GM18526 (cell line): ENCODE data around the gene PIGT.

Experiments
- POLR2A ChIP-seq: IDR thresholded peaks from 3 replicates; pipeline ENCODE4 v1.6.1; 2011; ENCODE audit not compliant: insufficient read length; ENCODE audit errors: extremely low read depth

The PIGT gene

DNA sequence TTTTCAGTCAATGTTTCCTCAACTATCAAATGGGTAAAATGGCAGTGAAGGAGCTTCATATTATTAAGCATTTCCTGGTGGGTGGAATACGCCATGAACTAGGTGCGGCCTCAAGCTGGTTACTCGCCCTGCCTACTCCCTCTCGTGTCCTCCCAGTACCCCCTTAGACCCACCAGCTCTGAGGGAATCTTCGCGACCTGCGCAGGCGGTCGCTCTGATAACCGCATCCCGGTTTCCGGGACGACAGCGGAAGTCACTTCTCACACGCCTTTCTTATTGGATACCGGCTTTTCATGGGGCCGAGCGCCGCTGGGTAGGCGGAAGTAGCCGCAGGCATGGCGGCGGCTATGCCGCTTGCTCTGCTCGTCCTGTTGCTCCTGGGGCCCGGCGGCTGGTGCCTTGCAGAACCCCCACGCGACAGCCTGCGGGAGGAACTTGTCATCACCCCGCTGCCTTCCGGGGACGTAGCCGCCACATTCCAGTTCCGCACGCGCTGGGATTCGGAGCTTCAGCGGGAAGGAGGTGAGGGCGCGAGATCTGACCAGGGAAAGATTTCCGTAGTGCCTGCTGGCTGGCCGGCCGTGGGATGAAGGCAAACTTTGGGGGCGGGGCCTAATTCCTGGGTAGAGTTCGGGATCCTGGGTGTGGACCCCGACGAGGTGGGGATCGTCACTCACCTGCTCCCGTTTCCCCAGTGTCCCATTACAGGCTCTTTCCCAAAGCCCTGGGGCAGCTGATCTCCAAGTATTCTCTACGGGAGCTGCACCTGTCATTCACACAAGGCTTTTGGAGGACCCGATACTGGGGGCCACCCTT lies at the start of gene PIGT:
Gene PIGT, plus strand, starts transcription at position 320 of the 816 bp plus-strand sequence. Its CDS starts 16 bp downstream, at position 336.
- peak; percentile 96 for TF ChIP-seq POLR2A

DNA sequence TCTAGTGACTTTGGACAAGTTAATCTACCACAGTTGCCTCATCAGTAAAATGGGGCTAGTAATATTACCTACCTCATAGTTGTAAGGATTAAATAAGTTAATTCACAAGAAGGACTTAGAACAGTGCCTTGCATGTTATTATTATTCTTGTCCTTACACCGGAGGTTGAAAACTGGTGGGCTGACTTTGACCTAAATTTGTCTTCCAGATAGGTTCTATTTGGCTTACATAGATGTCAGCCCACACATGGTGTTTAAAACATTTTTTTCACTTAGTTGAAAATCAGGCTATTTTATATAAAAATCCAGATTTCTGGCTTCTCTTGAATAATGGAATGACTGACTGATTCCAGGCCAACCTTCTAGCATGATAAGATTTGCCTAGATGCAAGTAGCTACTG lies 49.7 kb upstream of the PIGT start:
- no peak for TF ChIP-seq POLR2A

DNA sequence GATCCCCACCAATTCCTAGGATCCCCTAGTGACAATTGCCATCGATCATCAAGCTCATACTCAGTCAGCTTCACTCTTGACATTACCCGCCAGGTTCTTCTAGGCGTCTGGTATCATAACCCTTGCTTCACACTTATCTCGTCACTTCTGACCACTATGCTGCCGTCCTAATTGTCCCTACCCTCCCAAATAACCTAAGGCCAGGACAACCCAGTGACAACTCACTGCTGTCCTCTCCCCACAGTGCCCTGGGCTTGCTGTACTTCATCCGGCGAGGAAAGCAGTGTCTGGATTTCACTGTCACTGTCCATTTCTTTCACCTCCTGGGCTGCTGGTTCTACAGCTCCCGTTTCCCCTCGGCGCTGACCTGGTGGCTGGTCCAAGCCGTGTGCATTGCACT lies 49.3 kb upstream of the PIGT start:
- no peak for TF ChIP-seq POLR2A

DNA sequence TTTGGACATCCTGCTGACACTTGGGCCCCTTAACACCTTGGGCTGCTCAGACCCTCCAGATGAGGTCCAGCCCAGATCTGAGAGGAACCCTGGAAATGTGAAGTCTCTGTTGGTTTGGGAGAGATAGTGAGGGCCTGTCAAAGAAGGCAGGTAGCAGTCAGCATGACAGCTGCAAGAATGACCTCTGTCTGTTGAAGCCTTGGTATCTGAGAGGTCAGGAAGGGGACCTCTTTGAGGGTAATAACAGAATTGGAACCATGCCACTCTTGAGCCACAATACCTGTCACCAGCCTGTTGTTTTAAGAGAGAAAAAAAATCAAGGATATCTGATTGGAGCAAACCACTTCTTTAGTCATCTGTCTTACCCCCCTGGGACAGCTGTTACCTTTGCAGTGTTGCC lies 48.8 kb upstream of the PIGT start:
- no peak for TF ChIP-seq POLR2A

DNA sequence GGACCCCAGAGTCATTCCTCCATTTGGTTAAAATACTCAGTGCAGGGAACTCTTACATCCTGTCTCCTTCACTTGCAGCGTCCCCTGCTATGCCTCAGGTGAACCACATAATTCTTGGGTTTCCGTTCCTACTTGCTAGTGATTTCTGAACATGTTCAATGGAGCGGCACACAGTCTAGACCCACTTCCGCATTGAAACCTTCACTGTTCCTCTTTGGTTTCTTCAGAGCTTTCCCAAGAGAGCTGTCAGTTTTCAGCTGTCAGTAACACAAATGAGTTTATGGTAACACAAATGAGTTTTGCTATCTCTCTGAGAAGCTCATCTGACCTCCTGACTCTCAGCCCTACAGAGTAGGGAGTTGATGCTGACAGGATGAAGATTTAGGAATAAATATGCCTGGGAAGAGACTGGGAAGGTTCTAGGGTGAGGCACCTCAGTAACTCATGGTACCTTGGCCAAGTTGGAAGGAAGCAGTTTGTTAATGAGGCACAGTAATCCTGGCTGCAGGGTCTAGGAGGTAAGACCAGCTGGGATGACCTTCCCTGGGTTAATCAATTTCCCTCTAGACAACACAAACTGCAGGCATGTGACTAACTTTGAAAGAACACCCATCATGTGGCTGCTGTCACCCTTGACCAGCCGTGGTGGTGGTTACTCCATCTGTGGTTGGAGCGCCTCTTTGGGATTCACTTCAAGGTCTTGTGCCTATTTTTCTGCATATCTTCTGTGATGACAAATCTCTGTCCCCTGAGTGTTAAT lies 47.5 kb upstream of the PIGT start:
- no peak for TF ChIP-seq POLR2A

DNA sequence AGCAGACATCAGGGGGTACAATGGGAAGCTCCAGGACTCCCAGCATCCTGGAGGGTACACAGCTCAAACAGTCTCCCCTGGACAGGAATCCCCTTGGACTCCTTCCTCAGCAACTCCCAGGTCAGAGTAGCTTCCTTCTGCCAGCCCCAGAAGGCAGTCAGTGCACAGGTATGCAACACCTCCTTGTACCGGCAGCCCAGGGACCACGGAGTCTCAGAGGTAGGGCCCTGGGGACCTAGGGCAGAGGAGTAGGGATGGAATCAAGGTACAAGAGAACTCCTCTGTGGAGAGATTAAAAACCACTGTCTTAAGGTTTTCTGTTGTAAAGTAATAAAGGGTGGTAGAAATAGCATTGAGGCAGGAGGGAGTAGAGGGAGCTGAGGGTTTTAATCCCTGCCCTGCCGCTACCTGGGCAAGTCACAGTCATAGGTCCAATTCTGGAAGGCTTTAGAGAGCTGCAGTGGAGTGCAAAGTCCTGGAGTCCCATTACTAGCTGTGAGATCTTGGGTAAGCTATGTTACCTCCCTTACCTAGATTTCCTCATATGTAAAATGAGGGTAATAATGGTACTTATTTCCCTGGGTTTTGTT lies 45.3 kb upstream of the PIGT start:
- TF ChIP-seq POLR2A: no peak

DNA sequence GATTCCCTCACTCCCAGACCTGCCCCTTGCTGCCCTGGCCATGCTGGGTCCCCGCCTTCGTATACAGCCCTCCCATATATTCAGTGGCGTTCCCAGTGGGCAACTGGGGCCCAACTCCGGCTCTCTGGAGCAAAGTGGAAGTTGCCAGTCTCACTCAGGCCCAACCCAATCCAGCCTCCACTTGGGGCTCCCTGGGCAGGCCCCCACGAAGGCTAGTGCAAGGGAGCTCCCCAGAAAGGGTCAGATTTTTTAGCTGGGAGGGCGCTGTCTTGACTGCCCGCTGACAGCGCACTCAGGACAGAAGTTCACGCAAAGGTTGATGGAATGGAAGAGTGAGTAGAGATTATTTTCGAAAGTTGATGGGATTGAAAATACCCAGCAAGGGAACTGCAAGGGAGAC lies 43.7 kb upstream of the PIGT start:
- no peak for TF ChIP-seq POLR2A

DNA sequence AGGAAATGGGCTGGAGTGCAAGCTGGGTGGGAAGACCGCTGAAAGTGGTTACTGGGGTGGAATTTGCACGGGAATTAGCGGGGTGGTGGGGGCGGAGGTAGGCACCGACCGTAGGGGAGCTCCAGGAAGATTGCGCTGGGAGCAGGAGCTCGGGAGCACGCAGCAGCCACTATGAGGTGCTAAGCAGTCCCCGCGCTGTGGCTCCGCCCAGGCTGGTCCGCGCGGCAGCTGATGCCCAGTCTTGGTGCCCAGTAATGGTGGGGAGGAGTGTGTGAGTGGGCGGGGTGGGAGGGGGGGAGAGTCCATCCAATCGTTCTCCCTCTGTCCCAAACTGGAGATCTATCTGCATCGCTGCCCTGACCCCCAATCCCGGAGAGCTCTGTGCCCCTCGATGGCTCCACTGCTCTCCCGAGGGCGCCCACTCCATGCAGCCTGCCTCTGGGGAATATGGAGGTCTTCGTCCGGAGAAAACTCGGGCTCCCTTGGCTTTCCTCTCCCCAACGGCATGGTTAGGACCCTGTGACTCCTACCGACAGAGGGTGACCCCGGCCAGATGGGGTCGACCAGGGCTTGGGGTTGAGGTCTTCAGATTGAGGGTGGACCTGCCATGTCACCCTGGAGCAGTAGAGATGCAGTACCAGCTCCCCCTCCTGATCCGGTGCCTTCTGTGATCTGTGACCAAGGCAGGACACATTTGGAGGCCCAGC lies 43.1 kb upstream of the PIGT start:
- TF ChIP-seq POLR2A: no peak

DNA sequence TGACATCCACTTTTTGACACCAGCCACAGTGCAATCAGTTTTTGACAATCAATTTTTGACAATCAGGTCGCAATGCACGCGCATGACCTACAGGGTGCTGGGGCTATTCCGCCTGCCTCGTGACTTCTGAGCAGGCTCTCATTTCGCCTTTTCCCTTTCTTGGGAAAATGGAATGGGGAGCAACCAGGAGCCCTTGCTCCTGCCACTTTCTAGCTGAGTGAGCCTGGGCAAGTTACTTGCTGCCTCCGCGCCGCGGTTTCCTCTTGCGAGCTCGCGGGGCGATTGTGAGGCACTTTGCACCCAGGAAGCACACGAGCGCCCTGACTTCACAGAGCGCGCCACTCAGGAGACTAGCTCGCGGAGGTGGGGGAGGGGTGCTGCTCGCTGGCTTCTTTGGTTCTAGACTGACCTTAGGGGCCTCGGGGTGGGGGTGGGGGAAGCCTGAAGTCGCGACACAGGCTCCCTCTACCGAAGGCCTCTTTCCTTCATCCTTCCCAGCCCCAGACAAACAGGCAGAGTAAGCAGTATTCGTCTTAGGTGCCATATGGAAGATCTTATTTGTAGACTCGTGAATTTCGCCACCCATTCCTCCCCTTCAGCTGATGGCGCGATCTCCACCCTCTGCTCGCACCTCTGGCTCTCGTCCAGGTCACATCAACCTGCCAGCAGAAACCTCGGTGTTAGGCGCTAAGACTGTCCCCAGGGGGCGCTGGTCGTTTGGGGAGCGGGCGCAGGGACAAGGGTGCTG lies 42.4 kb upstream of the PIGT start:
- no peak for TF ChIP-seq POLR2A

GRCh38 chr20:45374101-45374467 lies 41.9 kb upstream of the PIGT start:
- TF ChIP-seq POLR2A: no peak

GRCh38 chr20:45374966-45375365 lies 41.0 kb upstream of the PIGT start:
- TF ChIP-seq POLR2A: no peak

- TF ChIP-seq POLR2A: no peak
These were observed 38.7 kb upstream of the PIGT start for GRCh38 chr20:45377269-45377668.

- TF ChIP-seq POLR2A: no peak
These were observed 37.8 kb upstream of the PIGT start, which contains the start of gene TP53TG5 for GRCh38 chr20:45378191-45378590. Gene TP53TG5, minus strand, starts transcription at chr20:45378325. Its CDS starts 89 bp downstream, at chr20:45378236.

DNA sequence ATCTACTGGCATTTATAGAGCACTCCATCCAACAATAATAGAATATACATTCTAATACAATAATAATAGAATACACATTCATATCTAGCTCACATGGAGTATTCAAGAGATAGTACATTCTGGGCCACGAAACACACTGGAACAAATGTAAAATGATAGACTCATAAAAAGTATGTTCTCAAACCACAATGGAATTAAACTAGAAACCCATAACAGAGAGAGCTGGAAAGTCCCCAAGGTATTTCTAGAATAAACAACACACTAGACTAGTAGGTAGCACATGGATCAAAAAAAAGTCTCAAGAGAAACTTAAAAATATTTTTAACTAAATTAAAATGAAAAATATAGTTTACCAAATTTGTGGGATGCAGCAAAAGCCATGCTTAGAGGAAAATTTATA lies 28.7 kb upstream of the PIGT start:
- TF ChIP-seq POLR2A: no peak

GRCh38 chr20:45390931-45391330 lies 25.0 kb upstream of the PIGT start:
- no peak for TF ChIP-seq POLR2A
